Stimulated activated CD8-positive, alpha-beta memory T cell treated with anti-CD3 and anti-CD28 coated beads, Interleukin-15, amount 100 ng/mL, for 48 hours (primary cell): ENCODE measurements around the gene TMEM42.

Source experiments
- DNase-seq, 2 donors: peaks; one replicate each; pipeline ENCODE4 v3.0.0-alpha.2; 2020; ENCODE audit warnings: low read depth in 2 of 2

TMEM42 gene

DNA sequence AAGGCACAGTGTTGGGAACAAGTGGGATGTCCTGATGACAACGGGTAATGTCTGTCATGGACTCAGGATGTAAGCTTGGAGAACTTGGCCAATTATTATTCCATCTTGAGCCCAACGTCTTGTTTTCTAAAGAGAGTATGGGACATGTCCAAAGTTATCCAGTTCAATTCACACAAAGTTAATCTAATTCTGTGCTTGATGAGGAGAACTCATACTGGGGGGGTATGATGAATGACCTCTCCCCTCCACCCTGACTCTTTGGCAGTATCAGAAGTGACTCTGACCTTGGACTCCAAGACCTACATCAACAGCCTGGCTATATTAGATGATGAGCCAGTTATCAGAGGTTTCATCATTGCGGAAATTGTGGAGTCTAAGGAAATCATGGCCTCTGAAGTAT is 49.0 kb downstream of the TMEM42 start:
- no peak for DNase-seq

GRCh38 chr3:44913868-44914468 is 52.3 kb downstream of the TMEM42 start:
- peak; percentile 25 to 36 for DNase-seq

DNA sequence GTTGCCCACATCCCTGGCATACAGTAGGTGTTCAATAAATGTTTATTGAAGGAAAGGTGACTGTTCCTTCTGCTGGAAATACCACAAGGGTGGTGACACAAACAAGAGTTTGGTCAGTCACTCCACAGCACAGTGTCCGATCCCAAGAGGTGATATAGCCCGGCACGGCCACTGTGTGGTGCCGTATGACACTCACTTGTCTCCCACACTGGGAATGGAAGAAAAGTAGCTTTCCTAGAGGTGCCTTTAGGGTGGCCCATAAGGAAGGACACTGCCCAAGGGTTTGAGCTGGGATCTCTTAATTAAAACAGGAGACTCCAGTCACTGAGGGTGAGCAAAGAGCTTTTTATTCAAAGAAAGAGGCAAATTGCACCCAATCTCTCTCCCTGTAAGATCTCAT is 53.2 kb downstream of the TMEM42 start:
- DNase-seq, result no peak
